GM12865 (cell line): ENCODE measurements around the gene TAS2R5.
"Not testable (repeated sequence)": the region's sequence is repeated elsewhere in the genome, so short reads cannot be mapped to it uniquely, and the experiment has no call there.

ENCODE experiments used
- DNase-seq: peaks from one replicate; pipeline ENCODE4 v3.0.0; 2010; ENCODE audit warnings: low read depth
- H3K4me3 ChIP-seq: 2 replicates; pipeline ENCODE4 v1.5.1; 2011; ENCODE audit warnings: mild to moderate bottlenecking, low read depth, low read length, control low read depth
- TF ChIP-seq, protein P1 (sequence below): IDR thresholded peaks from 2 replicates; pipeline ENCODE4 v1.5.1; 2011; ENCODE audit warnings: low read length, control low read depth, low read depth, inconsistent platforms; ENCODE audit not compliant: insufficient read depth; ENCODE audit errors: missing control alignments

TAS2R5 gene

DNA sequence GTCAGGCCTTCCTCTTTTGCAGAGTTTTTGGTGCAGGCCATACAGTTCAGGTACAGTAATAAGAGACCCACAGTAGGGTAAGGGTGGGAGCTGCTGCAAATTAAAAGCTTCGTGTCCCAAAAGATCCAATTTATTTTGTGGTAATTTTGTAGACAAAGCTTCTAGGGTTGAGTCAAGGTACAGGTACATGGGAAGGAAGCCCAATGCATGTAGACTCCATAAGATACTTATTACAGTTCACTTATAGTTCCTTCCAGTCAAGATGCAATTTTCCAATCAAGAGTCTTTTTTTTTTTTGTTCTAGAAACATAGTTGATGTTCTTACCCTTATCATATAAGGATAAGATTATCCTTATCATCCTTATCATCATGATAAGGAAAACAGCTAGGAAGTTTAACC, 13.6 kb upstream of the TAS2R5 start, which contains the start of gene TAS2R4:
Gene TAS2R4, plus strand, starts transcription at position 301 of the 400 bp plus-strand sequence. CDS start 1,815 bp downstream, outside the sequence.
- TF ChIP-seq, protein P1, sequence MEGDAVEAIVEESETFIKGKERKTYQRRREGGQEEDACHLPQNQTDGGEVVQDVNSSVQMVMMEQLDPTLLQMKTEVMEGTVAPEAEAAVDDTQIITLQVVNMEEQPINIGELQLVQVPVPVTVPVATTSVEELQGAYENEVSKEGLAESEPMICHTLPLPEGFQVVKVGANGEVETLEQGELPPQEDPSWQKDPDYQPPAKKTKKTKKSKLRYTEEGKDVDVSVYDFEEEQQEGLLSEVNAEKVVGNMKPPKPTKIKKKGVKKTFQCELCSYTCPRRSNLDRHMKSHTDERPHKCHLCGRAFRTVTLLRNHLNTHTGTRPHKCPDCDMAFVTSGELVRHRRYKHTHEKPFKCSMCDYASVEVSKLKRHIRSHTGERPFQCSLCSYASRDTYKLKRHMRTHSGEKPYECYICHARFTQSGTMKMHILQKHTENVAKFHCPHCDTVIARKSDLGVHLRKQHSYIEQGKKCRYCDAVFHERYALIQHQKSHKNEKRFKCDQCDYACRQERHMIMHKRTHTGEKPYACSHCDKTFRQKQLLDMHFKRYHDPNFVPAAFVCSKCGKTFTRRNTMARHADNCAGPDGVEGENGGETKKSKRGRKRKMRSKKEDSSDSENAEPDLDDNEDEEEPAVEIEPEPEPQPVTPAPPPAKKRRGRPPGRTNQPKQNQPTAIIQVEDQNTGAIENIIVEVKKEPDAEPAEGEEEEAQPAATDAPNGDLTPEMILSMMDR: no peak
- DNase-seq: no peak
- no peak within 1 kb of the TSS for H3K4me3 ChIP-seq

DNA sequence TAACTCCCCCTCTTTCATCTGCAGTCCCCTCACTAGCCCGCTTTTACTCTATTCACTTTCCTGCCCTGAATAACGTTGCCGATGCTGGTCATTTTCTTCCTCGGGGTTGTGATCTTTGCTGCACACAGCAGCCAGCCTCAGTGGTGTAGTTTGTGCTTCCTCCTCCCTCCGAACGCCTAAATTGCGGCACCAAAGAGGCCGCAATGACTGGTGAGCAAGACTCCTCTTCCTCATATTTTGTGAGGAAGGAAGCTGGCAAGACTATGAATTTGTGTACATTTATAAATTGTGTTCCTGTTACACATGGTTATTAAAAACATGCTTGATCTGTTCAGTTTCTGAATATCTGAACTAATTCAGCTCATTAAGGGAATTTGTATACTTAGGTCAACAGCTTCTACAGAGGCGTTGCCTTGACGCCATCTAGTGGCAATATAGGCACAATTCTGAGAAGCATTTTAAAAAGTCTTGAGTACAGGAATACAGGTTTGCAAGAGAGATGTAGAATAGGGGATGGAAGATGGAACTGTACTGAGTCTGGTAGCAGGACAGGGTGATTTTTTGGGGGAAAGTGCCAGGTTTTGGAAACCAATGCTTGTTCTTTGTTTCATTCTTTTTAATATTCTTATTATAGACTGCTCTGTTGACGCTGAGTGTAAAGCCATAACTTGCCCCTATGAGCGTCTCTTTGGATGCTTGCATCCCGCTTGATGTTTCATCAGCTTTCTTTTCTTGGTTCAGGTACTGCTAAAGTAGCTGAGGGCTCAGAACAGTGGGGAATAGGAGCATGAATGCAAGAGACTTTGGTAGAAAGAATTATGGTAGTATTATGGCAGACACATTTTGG, 4.1 kb upstream of the TAS2R5 start:
- TF ChIP-seq, protein P1: peak; percentile 74
- DNase-seq: peak; percentile 68

DNA sequence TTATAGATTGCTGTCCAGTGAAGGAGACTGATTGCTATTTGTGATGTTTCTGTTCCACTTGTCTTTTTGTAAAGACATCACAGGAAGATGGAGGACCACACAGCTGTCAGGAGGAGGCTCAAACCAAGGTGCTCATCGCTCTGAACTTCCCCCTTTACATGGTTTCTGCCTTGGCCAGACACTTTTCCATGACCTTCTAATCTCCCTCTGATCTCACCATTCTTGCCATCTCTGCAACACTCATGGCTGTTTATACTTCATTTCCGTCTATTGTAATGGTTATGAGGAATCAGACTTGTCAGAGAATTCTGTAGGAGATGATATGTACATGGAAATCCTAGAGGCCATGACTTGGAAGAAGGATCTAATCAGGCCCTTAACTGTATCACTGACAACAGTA, 1.7 kb upstream of the TAS2R5 start:
- DNase-seq: no peak
- TF ChIP-seq, protein P1: no peak
- no peak overlapping the region for H3K4me3 ChIP-seq

More for the DNA sequence above, 4.1 kb upstream of the TAS2R5 start:
- H3K4me3 ChIP-seq: no peak overlapping the region

DNA sequence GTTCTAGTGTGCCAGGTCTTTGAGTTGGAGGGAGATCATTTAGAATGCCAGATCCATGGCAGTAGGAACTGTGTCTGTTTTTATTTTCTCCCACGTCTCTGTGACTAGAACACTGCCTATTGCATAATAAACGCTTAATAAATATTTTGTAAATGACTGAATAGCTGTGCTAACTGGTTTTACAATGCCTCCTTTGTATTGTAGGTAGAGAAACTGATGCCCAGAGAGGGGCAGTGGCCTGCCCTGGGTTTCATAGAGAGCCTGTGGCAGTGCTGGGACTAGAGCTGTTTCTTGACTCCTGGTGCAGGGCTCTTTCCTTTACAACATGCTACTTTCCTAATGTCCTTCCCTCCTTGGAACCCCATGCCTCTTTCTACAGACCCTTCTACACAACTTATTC, 2.5 kb downstream of the TAS2R5 start:
- no peak overlapping the region for H3K4me3 ChIP-seq
- TF ChIP-seq, protein P1: no peak
- DNase-seq: no peak

DNA sequence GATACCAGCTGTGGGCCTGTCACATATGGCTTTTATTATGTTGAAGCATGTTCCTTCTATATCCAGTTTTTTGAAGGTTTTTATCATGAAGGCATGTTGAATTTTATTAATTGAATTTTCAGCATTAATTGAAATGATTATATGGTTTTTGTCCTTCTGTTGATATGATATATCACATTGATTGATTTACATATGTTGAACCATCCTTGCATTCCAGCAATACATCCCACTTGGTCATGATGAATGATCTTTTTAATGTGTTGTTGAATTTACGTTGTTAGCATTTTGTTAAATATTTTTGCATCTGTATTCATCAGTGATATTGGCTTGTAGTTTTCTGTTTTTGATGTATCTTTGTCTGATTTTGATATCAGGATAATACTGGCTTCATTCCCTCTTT, 30.1 kb downstream of the TAS2R5 start:
- TF ChIP-seq, protein P1: no peak
- no peak for DNase-seq
- no peak overlapping the region for H3K4me3 ChIP-seq

DNA sequence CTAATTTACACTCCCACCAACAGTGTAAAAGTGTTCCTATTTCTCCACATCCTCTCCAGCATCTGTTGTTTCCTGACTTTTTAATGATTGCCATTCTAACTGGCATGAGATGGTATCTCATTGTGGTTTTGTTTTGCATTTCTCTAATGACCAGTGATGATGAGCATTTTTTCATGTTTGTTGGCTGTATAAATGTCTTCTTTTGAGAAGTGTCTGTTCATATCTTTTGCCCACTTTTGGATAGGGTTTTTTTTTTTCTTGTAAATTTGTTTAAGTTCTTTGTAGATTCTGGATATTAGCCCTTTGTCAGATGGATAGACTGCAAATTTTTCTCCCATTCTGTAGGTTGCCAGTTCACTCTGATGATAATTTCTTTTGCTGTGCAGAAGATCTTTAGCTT, 32.4 kb downstream of the TAS2R5 start:
- DNase-seq, H3K4me3 ChIP-seq: not testable (repeated sequence)

DNA sequence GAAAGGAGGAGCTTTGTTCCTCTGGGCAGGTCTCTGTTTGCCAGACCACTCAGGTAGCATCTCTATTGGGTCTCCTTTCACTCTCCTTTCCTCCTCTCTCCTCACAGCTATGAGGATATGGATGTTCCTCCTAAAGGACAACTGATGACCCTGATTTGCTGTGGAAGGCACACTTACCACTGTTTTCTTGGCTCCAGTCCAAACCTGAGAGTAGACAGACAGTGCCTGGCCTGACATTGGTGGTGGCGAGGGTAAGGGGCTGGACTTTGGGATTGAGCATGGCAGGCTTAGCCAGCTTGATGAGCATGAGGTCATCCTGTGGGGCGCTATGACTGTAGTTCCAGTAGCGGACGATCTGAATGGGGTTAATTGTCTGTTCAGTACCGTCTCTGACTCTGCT, 47.7 kb downstream of the TAS2R5 start:
- DNase-seq: no peak
- TF ChIP-seq, protein P1: no peak
- no peak overlapping the region for H3K4me3 ChIP-seq
